Loucy (cell line): Measurements from ENCODE around the gene CLMN.

ENCODE experiments used
- H2AFZ ChIP-seq: fragments of 200-600 bp; sonication (generic); 2 replicates; pipeline ENCODE4 v1.6.0; 2016; ENCODE audit warnings: antibody characterized with exemption, mild to moderate bottlenecking, low read length, moderate library complexity
- H3F3A ChIP-seq: fragments of 200-600 bp; 2 replicates; pipeline ENCODE4 v1.6.0; 2016; ENCODE audit warnings: antibody characterized with exemption, low read depth, mild to moderate bottlenecking
- H3K27me3 ChIP-seq: fragments of 200-600 bp; sonication (generic); 2 replicates; pipeline ENCODE4 v1.6.1; 2014; ENCODE audit warnings: low read length, mild to moderate bottlenecking; ENCODE audit not compliant: insufficient read depth, poor library complexity, severe bottlenecking
- H3K36me3 ChIP-seq: fragments of 200-600 bp; sonication (generic); 2 replicates; pipeline ENCODE4 v1.6.1; 2016; ENCODE audit warnings: low read length; ENCODE audit not compliant: insufficient read depth
- H3K4me1 ChIP-seq: fragments of 200-600 bp; sonication (generic); 2 replicates; pipeline ENCODE4 v1.5.1; 2014; ENCODE audit warnings: low read length, mild to moderate bottlenecking; ENCODE audit not compliant: insufficient read depth, poor library complexity, severe bottlenecking
- H3K4me2 ChIP-seq: fragments of 200-600 bp; sonication (generic); 2 replicates; pipeline ENCODE4 v1.6.0; 2014; ENCODE audit warnings: antibody characterized with exemption, low read length, low read depth, mild to moderate bottlenecking; ENCODE audit not compliant: poor library complexity, severe bottlenecking
- H3K4me3 ChIP-seq: fragments of 200-600 bp; sonication (generic); 2 replicates; pipeline ENCODE4 v1.5.1; 2014; ENCODE audit warnings: low read length, mild to moderate bottlenecking, mixed read lengths; ENCODE audit not compliant: poor library complexity, severe bottlenecking
- H3K79me2 ChIP-seq: fragments of 200-600 bp; sonication (generic); 2 replicates; pipeline ENCODE4 v1.6.1; 2014; ENCODE audit warnings: low read length; ENCODE audit not compliant: insufficient read depth
- H3K9ac ChIP-seq: fragments of 200-600 bp; sonication (generic); 2 replicates; pipeline ENCODE4 v1.6.0; 2014; ENCODE audit warnings: mild to moderate bottlenecking, low read depth, low read length, moderate library complexity; ENCODE audit not compliant: poor library complexity, severe bottlenecking
- H3K9me2 ChIP-seq: fragments of 200-600 bp; sonication (generic); replicated peaks from 2 replicates; pipeline ENCODE4 v1.6.1; 2016; ENCODE audit warnings: low read depth, low read length, mixed read lengths
- H3K9me3 ChIP-seq: fragments of 200-600 bp; sonication (generic); 2 replicates; pipeline ENCODE4 v1.6.1; 2014; ENCODE audit warnings: mild to moderate bottlenecking, antibody characterized with exemption, low read length, low read depth; ENCODE audit not compliant: insufficient read depth
- H4K20me1 ChIP-seq: fragments of 200-600 bp; sonication (generic); 2 replicates; pipeline ENCODE4 v1.6.0; 2014; ENCODE audit warnings: antibody characterized with exemption, low read length, mild to moderate bottlenecking; ENCODE audit not compliant: insufficient read depth, poor library complexity, severe bottlenecking
- CTCF ChIP-seq: fragments of 200-600 bp; sonication (generic); conservative IDR thresholded peaks from 2 replicates; pipeline ENCODE4 v1.5.1; 2014; ENCODE audit warnings: mild to moderate bottlenecking, antibody characterized with exemption, low read length
- EZH2phosphoT487 ChIP-seq: fragments of 200-600 bp; IDR thresholded peaks from 2 replicates; pipeline ENCODE4 v1.6.1; 2018; ENCODE audit warnings: antibody characterized with exemption, mild to moderate bottlenecking, moderate library complexity, borderline replicate concordance

The CLMN gene

GRCh38 chr14:95302667-95303506 lies 16.8 kb downstream of the CLMN start:
- no peak overlapping the region for H3K9ac ChIP-seq

GRCh38 chr14:95301527-95302187 lies 18.1 kb downstream of the CLMN start:
- H3K9me3 ChIP-seq: no peaks in the 10 kb centered on the region
- H3K36me3 ChIP-seq: no peaks in the 10 kb centered on the region
- H3K4me3 ChIP-seq: no peak overlapping the region
- H3K4me1 ChIP-seq: no peaks in the 10 kb centered on the region
- no peak overlapping the region for H2AFZ ChIP-seq
- H3K4me2 ChIP-seq: no peak overlapping the region
- H3K9ac ChIP-seq: no peak overlapping the region
- H3K27me3 ChIP-seq: no peaks in the 10 kb centered on the region
- H3F3A ChIP-seq: no peaks in the 10 kb centered on the region
- H4K20me1 ChIP-seq: no peaks in the 10 kb centered on the region
- TF ChIP-seq CTCF (no peak), EZH2phosphoT487 (no peak)
- no peaks in the 10 kb centered on the region for H3K79me2 ChIP-seq
- no peaks in the 10 kb centered on the region for H3K9me2 ChIP-seq

More at GRCh38 chr14:95302667-95303506, 16.8 kb downstream of the CLMN start:
- no peaks in the 10 kb centered on the region for H3F3A ChIP-seq
- no peaks in the 10 kb centered on the region for H3K36me3 ChIP-seq
- H3K4me3 ChIP-seq: no peak overlapping the region
- no peaks in the 10 kb centered on the region for H3K79me2 ChIP-seq
- H2AFZ ChIP-seq: no peak overlapping the region
- no peaks in the 10 kb centered on the region for H4K20me1 ChIP-seq
- H3K4me2 ChIP-seq: no peak overlapping the region
- H3K9me2 ChIP-seq: no peaks in the 10 kb centered on the region
- no peaks in the 10 kb centered on the region for H3K9me3 ChIP-seq
- H3K4me1 ChIP-seq: no peaks in the 10 kb centered on the region
- TF ChIP-seq EZH2phosphoT487 (no peak), CTCF (no peak)
- no peaks in the 10 kb centered on the region for H3K27me3 ChIP-seq

GRCh38 chr14:95300697-95301526 lies 18.8 kb downstream of the CLMN start:
- no peaks in the 10 kb centered on the region for H3F3A ChIP-seq
- no peaks in the 10 kb centered on the region for H3K36me3 ChIP-seq
- H3K4me2 ChIP-seq: no peak overlapping the region
- TF ChIP-seq EZH2phosphoT487: no peak
- TF ChIP-seq CTCF: no peak
- no peaks in the 10 kb centered on the region for H3K27me3 ChIP-seq
- H2AFZ ChIP-seq: no peak overlapping the region
- H3K9ac ChIP-seq: no peak overlapping the region
- H3K4me3 ChIP-seq: no peak overlapping the region
- H3K4me1 ChIP-seq: no peaks in the 10 kb centered on the region
- H3K9me2 ChIP-seq: no peaks in the 10 kb centered on the region
- H3K9me3 ChIP-seq: no peaks in the 10 kb centered on the region
- no peaks in the 10 kb centered on the region for H4K20me1 ChIP-seq
- no peaks in the 10 kb centered on the region for H3K79me2 ChIP-seq
